GM21737 (cell line): ENCODE measurements around the gene CAMTA1.
"Not testable (repeated sequence)": the region's sequence is repeated elsewhere in the genome, so short reads cannot be mapped to it uniquely, and the experiment has no call there.

ENCODE experiments used
- ATAC-seq: cut with Tn5 transposase; IDR thresholded peaks from one replicate; pipeline ENCODE4 v1.9.1; 2021; ENCODE audit warnings: mild to moderate bottlenecking, moderate library complexity; ENCODE audit not compliant: unreplicated experiment

Gene CAMTA1

GRCh38 chr1:7708065-7708464 is 922.8 kb downstream of the CAMTA1 start:
- ATAC-seq, result not testable (repeated sequence)

GRCh38 chr1:7710859-7711258 is 925.6 kb downstream of the CAMTA1 start:
- ATAC-seq, result no peak

GRCh38 chr1:7712731-7713323 is 927.6 kb downstream of the CAMTA1 start:
- ATAC-seq, result no peak

GRCh38 chr1:7716506-7716905 is 931.3 kb downstream of the CAMTA1 start:
- no peak for ATAC-seq

- ATAC-seq, result no peak
These were observed 932.6 kb downstream of the CAMTA1 start for GRCh38 chr1:7717748-7718368.

DNA sequence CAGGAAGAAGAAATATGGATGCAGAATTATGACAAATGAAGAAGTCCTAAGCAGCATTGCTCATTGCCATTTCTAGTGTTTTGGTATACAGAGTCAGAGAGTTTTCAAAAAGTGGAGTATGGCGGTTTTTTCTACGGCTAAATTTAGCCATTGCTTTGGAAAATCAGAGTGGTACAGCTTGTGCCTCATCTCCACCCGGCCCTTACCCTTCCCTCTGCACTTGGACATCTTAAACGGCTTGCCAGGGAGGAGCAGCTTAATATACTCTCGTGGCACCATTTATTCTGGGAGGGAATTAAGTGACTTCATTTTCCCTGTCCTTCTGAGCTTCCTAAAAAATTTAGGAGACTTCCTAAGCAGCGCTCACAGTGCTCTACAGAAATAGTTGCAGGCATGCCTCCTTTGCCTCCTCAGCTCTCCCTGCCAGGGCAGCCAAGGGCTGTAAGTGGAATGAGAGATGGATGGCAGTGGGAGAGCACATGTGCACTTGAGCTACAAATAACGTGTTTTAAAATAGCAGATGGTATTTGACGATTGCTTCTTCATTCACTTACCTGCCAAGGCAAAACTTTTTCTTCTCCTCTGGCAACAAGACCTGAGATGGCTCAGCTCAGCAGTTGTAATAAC is 934.3 kb downstream of the CAMTA1 start:
- ATAC-seq, result no peak

DNA sequence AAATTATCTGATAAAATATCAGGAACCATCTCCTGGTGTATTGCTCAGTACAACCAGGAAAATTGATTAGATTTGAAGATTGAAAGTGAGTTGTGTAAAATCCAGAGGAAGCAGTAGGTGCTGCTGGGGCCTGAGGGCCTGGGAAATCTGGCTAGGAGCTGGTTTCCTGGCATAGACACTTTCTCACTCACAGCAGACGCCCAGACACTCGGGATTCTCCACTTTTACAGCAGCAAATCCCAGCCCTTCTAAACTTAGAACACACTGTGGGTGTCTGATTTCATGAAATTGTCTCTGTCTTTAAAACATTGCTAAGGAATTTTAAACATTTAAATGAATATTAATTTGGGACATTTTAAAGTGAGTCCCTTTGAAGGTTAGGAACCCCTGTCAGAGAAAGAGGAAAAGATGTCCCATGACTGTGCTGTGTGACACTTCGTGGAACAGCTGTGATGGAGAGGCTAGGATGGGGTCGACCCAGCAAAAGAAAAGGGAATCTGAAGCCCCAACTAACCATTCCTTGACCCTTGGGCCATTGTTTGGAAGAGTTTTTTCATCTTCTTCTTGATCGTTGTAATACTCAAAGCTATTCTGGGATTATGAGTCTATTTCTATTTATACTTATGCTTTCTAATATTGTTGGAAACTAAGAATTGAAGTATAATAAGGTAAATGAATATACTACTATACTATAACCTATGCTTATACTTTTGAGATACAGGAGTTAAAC is 936.9 kb downstream of the CAMTA1 start:
- no peak for ATAC-seq

GRCh38 chr1:7722670-7723012 is 937.4 kb downstream of the CAMTA1 start:
- no peak for ATAC-seq

GRCh38 chr1:7726623-7727022 is 941.4 kb downstream of the CAMTA1 start:
- ATAC-seq, result no peak

- no peak for ATAC-seq
These were observed 942.7 kb downstream of the CAMTA1 start for GRCh38 chr1:7727809-7728471.

- ATAC-seq, result no peak
These were observed 944.5 kb downstream of the CAMTA1 start for GRCh38 chr1:7729761-7730160.

GRCh38 chr1:7732331-7732730 is 947.1 kb downstream of the CAMTA1 start:
- ATAC-seq, result no peak

GRCh38 chr1:7733276-7733675 is 948.0 kb downstream of the CAMTA1 start:
- ATAC-seq, result no peak

GRCh38 chr1:7738044-7738443 is 952.8 kb downstream of the CAMTA1 start:
- no peak for ATAC-seq

- ATAC-seq, result no peak
These were observed 958.1 kb downstream of the CAMTA1 start for GRCh38 chr1:7743346-7743745.

DNA sequence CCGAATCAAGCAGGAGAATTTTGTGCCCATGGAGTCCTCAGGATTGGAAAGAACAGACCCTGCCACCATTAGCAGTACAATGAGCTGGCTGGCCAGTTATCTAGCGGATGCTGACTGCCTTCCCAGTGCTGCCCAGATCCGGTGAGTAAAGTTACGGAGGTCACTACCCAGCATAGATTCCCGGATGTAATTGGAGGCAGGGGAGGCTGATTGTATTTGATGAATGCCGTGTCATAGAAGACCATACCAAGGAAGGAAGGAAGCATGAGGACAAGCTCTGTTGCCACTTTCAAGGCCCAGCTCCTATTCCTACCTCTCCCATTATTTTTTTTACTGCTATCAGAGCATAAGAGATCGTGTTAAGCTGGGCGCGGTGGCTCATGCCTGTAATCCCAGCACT is 959.6 kb downstream of the CAMTA1 start:
- ATAC-seq, result no peak

GRCh38 chr1:7745783-7746182 is 960.5 kb downstream of the CAMTA1 start:
- ATAC-seq, result no peak

DNA sequence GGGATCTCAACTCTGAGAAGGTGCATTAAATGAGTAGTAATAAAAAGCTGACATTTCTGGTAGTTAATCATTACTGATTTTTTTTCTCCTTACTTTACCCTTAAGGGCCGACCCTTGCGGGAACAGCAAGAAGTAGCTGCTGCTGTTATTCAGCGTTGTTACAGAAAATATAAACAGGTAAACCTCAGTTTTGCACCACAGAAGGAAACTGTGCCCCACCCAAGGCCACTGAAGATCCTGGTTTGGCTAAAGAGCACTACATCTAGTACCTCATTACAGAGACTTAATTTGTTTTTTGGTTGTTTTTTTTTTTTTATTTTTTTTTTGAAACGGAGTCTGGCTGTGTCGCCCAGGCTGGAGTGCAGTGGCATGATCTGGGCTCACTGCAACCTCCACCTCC is 962.4 kb downstream of the CAMTA1 start:
- ATAC-seq, result no peak

GRCh38 chr1:7749126-7749525 is 963.9 kb downstream of the CAMTA1 start:
- no peak for ATAC-seq

DNA sequence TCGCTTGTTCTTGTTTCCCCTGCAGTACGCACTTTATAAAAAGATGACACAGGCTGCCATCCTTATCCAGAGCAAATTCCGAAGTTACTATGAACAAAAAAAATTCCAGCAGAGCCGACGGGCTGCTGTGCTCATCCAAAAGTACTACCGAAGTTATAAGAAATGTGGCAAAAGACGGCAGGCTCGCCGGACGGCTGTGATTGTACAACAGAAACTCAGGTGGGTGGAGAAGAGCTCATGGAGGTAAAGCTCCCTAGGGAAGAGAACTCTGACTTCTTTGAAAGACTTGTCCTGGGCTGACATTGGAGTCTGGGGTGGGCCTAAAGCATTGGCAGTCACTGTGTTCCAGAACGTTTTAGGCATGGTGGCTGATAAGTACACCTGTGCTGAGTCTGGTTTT is 965.9 kb downstream of the CAMTA1 start:
- ATAC-seq, result no peak
